ENCODE measurements around the gene GAL3ST3.

GAL3ST3 gene

GRCh38 chr11:66012946-66013761 lies 35.8 kb downstream of the GAL3ST3 start:
- no peak for ATAC-seq
- TF ChIP-seq TSHZ2 (CRISPR knock-in tag; IDR thresholded peaks at IDR 0.05): no peak
- TF ChIP-seq PATZ1 (CRISPR knock-in tag; IDR thresholded peaks at IDR 0.05; ENCODE audit: borderline replicate concordance): no peak
- TF ChIP-seq TCF4 (CRISPR knock-in tag; IDR thresholded peaks at IDR 0.05; ENCODE audit: borderline replicate concordance): no peak
- TF ChIP-seq ARNTL (CRISPR knock-in tag; IDR thresholded peaks at IDR 0.05; ENCODE audit: borderline replicate concordance, low read depth): no peak
- no peak for TF ChIP-seq PPARA (CRISPR knock-in tag; IDR thresholded peaks at IDR 0.05; ENCODE audit: borderline replicate concordance)
- TF ChIP-seq POU6F1 (CRISPR knock-in tag; IDR thresholded peaks at IDR 0.05; ENCODE audit: borderline replicate concordance, low read depth): no peak
- no peak for TF ChIP-seq TOX (CRISPR knock-in tag; IDR thresholded peaks at IDR 0.05; ENCODE audit: borderline replicate concordance)
- TF ChIP-seq ZNF8 (CRISPR knock-in tag; IDR thresholded peaks at IDR 0.05): no peak
- no peak for TF ChIP-seq ZNF565 (CRISPR knock-in tag; conservative IDR thresholded peaks at IDR 0.05; ENCODE audit: low read depth)
- TF ChIP-seq ZFP3 (CRISPR knock-in tag; IDR thresholded peaks at IDR 0.05): no peak
- TF ChIP-seq SNAI2 (CRISPR knock-in tag; IDR thresholded peaks at IDR 0.05): no peak
- no peak for TF ChIP-seq CREB5 (CRISPR knock-in tag; IDR thresholded peaks at IDR 0.05; ENCODE audit: low read depth)
- no peak for TF ChIP-seq OSR1 (CRISPR knock-in tag; IDR thresholded peaks at IDR 0.05)
- no peak for TF ChIP-seq ESRRG (CRISPR knock-in tag; IDR thresholded peaks at IDR 0.05)
- no peak for TF ChIP-seq ZC3H10 (CRISPR knock-in tag; IDR thresholded peaks at IDR 0.05)
- TF ChIP-seq GLIS3 (CRISPR knock-in tag; IDR thresholded peaks at IDR 0.05): no peak
- no peak for TF ChIP-seq ISL1 (CRISPR knock-in tag; IDR thresholded peaks at IDR 0.05)
- no peak for TF ChIP-seq CSRNP3 (CRISPR knock-in tag; IDR thresholded peaks at IDR 0.05)

GRCh38 chr11:66012371-66012945 lies 36.5 kb downstream of the GAL3ST3 start:
- ATAC-seq: no peak
- TF ChIP-seq ESRRG (CRISPR knock-in tag; IDR thresholded peaks at IDR 0.05) (no peak), ZC3H10 (CRISPR knock-in tag; IDR thresholded peaks at IDR 0.05) (no peak), PPARA (CRISPR knock-in tag; IDR thresholded peaks at IDR 0.05; ENCODE audit: borderline replicate concordance) (no peak), TSHZ2 (CRISPR knock-in tag; IDR thresholded peaks at IDR 0.05) (no peak), GLIS3 (CRISPR knock-in tag; IDR thresholded peaks at IDR 0.05) (no peak), ZFP30 (CRISPR knock-in tag; IDR thresholded peaks at IDR 0.05) (no peak), ZFP3 (CRISPR knock-in tag; IDR thresholded peaks at IDR 0.05) (no peak), ZNF70 (CRISPR knock-in tag; IDR thresholded peaks at IDR 0.05) (no peak), TOX (CRISPR knock-in tag; IDR thresholded peaks at IDR 0.05; ENCODE audit: borderline replicate concordance) (no peak), ZNF565 (CRISPR knock-in tag; conservative IDR thresholded peaks at IDR 0.05; ENCODE audit: low read depth) (no peak), RARB (CRISPR knock-in tag; IDR thresholded peaks at IDR 0.05) (no peak), ARNTL (CRISPR knock-in tag; IDR thresholded peaks at IDR 0.05; ENCODE audit: borderline replicate concordance, low read depth) (no peak), PATZ1 (CRISPR knock-in tag; IDR thresholded peaks at IDR 0.05; ENCODE audit: borderline replicate concordance) (no peak), CREB5 (CRISPR knock-in tag; IDR thresholded peaks at IDR 0.05; ENCODE audit: low read depth) (no peak), CSDC2 (CRISPR knock-in tag; IDR thresholded peaks at IDR 0.05) (no peak)

Measured in SK-N-SH treated with all-trans-retinoic acid at 6 μM for 48 hours (cell line).